HL-60 (cell line): ENCODE measurements around the gene GPR39.

ENCODE experiments used
- DNase-seq, 2 experiments: peaks; one replicate each; pipeline ENCODE4 v3.0.0-alpha.2; 2010 to 2020; ENCODE audit warnings: low read depth in 1 of 2, low spot score in 1 of 2
- H3K27ac ChIP-seq: fragments of 250-450 bp; sonication (Bioruptor Pico); replicated peaks from 2 replicates; pipeline ENCODE4 v1.5.1; 2020; ENCODE audit warnings: mild to moderate bottlenecking, moderate library complexity
- H3K27me3 ChIP-seq: fragments of 250-450 bp; sonication (Bioruptor Pico); 2 replicates; pipeline ENCODE4 v1.5.1; 2021; ENCODE audit warnings: mild to moderate bottlenecking, moderate library complexity; ENCODE audit not compliant: insufficient read depth, poor library complexity, severe bottlenecking
- H3K4me3 ChIP-seq: replicated peaks from 2 replicates; pipeline ENCODE4 v1.5.1; 2011; ENCODE audit warnings: mild to moderate bottlenecking, control low read depth, low read length; ENCODE audit not compliant: insufficient read depth
- CTCF ChIP-seq: IDR thresholded peaks from one replicate; pipeline ENCODE4 v1.5.1; 2011; ENCODE audit warnings: low read length, control low read depth, inconsistent platforms; ENCODE audit not compliant: insufficient read depth
- GABPA ChIP-seq: IDR thresholded peaks from 2 replicates; pipeline ENCODE4 v1.6.1; 2012; ENCODE audit warnings: low read depth
- POLR2AphosphoS5 ChIP-seq: IDR thresholded peaks from 2 replicates; pipeline ENCODE4 v1.6.1; 2012; ENCODE audit warnings: low read depth
- REST ChIP-seq: IDR thresholded peaks from 2 replicates; pipeline ENCODE4 v1.6.1; 2012; ENCODE audit warnings: low read depth; ENCODE audit not compliant: insufficient replicate concordance
- SPI1 ChIP-seq: IDR thresholded peaks from 2 replicates; pipeline ENCODE4 v1.6.1; 2012; ENCODE audit warnings: low read depth, mild to moderate bottlenecking, borderline replicate concordance

GPR39 gene

GRCh38 chr2:132415915-132416722 is 486 bp upstream of the GPR39 start:
- Histone ChIP-seq H3K4me3 (peak overlapping the region; percentile 28), H3K27ac (no peak overlapping the region), H3K27me3 (peaks cover 8% of the 10 kb centered on the region)
- no peak for DNase-seq
- TF ChIP-seq REST (no peak), POLR2AphosphoS5 (no peak), SPI1 (no peak)

DNA sequence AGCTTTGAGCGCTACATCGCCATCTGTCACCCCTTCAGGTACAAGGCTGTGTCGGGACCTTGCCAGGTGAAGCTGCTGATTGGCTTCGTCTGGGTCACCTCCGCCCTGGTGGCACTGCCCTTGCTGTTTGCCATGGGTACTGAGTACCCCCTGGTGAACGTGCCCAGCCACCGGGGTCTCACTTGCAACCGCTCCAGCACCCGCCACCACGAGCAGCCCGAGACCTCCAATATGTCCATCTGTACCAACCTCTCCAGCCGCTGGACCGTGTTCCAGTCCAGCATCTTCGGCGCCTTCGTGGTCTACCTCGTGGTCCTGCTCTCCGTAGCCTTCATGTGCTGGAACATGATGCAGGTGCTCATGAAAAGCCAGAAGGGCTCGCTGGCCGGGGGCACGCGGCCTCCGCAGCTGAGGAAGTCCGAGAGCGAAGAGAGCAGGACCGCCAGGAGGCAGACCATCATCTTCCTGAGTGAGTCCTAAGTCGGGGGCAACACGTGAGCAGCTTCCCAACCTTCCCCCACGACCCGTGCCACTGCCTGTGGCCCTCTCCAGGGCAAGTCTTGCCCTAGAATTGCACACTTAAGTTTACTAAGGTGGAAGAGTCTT is 928 bp downstream of the GPR39 start:
- Histone ChIP-seq H3K27me3 (peaks cover 8% of the 10 kb centered on the region), H3K27ac (no peak overlapping the region), H3K4me3 (no peak overlapping the region)
- no peak for DNase-seq
- TF ChIP-seq CTCF (no peak), POLR2AphosphoS5 (no peak), SPI1 (no peak), GABPA (no peak), REST (no peak)

- Histone ChIP-seq H3K27me3 (peaks cover 8% of the 10 kb centered on the region), H3K4me3 (no peak overlapping the region), H3K27ac (no peak overlapping the region)
- TF ChIP-seq GABPA (no peak), POLR2AphosphoS5 (no peak), CTCF (no peak), REST (no peak), SPI1 (no peak)
- no peak for DNase-seq
Measured at GRCh38 chr2:132419235-132419634, 2.6 kb downstream of the GPR39 start.
